HG03469 (cell line): ENCODE data around the gene OPRL1.

Experiments
- ATAC-seq: cut with Tn5 transposase; IDR thresholded peaks from one replicate; pipeline ENCODE4 v1.9.1; 2021; ENCODE audit warnings: mild to moderate bottlenecking, moderate library complexity, moderate number of reproducible peaks; ENCODE audit not compliant: unreplicated experiment

OPRL1 gene

GRCh38 chr20:64055893-64056638 is 23.8 kb upstream of the OPRL1 start:
- ATAC-seq: no peak

DNA sequence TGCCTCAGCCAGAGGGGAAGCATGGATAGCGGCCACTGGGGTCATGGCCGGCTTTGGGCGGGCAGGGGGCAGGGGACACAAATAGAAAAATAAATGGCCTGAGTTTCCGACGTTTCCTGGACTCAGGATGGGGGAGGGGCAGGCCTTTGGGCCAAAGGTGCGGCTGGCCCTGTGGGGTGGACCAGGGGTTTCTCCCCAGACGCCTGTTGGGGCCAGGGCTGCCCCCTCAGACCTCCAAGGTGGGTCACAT is 23.3 kb upstream of the OPRL1 start:
- no peak for ATAC-seq

- no peak for ATAC-seq
Observed at GRCh38 chr20:64056889-64057627, 22.8 kb upstream of the OPRL1 start.

DNA sequence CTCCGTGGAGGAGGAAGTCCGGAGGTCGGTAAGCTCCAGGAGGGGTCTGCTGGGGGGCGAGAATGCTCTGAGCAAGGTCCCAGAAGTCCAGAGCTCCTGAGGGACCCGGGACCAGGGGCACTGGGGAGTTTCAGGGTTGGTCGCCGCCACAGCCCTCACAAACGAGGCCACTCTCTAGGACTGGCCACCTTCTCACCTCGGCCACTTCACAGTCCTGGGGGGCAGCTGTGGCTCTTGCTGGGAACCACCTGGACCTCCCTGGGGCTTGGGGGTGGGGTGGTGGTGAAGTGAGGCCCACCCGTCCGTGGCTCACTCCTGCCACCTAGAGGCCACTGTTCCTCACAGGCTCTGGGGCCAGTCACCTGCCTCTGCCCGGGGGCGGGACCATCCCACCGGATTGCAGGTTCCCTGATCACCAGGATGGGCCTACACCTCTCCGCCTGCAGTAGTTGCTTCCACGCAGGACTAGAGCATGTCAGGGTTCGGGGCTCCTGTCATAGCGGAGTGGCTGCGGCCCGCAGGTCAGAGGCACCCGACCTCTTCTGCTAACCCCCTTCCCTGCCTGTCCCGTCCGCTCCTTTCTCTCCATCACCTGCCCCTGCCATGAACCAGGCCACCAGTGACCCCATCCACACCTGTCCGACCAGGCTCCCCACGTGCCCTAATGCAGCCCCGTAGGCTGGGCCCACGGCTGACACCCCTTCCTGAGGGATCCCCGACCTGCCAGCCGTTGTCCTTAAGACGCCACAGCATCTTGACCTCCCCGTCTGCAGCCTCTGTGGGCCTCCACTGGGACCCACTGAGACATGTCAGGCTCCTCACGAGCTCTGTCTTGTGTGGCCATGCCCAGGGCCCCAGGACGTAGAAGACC is 22.0 kb upstream of the OPRL1 start:
- no peak for ATAC-seq

GRCh38 chr20:64058536-64058935 is 21.3 kb upstream of the OPRL1 start:
- ATAC-seq: no peak

GRCh38 chr20:64062276-64062595 is 17.6 kb upstream of the OPRL1 start:
- no peak for ATAC-seq

- ATAC-seq: peak; percentile 38
Observed at GRCh38 chr20:64062596-64063388, 17.1 kb upstream of the OPRL1 start, which contains the start of gene TCEA2. TCEA2 (plus strand) TSS chr20:64063198; CDS start chr20:64063313, 115 bp downstream.

DNA sequence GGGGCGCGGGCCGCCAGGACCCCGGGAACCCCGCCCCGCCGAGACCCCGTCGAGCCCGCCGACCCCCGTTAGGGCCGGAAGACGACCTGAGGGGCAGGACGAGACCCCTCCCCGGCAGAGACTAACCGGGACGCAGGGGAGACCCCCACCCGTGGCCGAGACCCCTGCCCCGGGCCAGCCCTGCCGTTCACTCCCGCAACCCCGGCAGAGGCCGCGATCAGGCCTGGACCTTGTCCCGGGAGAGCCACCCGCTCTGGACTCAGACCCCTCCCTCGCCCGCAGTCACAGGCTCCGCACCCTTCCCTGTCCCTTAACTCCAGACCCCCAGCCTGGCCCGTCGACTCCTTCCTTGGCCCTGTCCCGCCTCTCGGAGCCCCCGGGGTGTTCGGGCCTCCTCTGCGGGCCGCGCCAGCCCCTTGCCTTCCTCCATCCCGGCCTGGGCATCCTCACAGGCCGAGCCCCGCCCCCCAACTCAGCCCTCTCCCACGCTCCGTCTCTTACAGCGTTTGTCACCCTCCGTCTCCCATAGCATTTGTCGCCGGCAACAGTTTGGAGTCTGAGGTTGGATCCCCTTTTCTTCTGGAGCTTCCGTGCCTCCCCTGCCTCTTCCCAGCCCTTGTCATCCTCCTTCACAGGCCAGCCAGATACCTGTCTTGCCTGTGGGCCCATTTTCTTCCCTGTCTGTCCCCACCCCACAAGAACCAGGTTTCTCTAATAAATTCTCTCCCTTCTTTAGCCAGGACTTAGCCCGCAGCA is 16.3 kb upstream of the OPRL1 start:
- ATAC-seq: no peak

DNA sequence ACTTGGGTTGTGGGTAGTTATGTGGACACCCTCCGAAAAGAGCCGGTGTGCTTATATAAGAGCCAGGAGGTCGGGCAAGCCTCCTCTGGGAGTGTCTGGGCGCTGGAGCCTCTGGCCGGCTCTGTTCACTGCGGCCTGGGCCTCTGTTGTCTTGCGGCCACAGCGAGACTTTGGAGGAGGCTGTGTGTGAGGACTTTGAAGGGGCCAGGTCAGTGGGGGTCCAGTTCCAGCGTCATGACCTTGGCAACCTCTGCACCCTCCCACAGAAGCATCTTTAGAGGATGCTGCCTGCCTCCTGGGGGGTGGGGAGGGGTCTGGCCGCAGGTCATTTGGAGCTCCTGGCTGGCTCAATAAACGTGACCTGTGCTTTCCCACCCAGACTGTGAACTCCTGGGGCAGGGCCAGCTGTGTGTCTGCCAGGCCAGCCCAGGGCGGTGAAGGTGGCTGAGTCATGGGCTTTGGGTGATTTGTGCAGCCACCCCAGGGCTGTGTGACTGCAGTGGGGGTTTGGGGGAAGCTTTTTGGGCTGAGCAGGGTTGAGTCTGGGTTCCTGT is 15.7 kb upstream of the OPRL1 start:
- ATAC-seq: no peak

GRCh38 chr20:64065062-64065973 is 14.6 kb upstream of the OPRL1 start:
- no peak for ATAC-seq

- ATAC-seq: no peak
Observed at GRCh38 chr20:64065974-64066343, 13.9 kb upstream of the OPRL1 start.

GRCh38 chr20:64067005-64067632 is 12.8 kb upstream of the OPRL1 start:
- ATAC-seq: no peak

- ATAC-seq: no peak
Observed at GRCh38 chr20:64067733-64068307, 12.1 kb upstream of the OPRL1 start.

DNA sequence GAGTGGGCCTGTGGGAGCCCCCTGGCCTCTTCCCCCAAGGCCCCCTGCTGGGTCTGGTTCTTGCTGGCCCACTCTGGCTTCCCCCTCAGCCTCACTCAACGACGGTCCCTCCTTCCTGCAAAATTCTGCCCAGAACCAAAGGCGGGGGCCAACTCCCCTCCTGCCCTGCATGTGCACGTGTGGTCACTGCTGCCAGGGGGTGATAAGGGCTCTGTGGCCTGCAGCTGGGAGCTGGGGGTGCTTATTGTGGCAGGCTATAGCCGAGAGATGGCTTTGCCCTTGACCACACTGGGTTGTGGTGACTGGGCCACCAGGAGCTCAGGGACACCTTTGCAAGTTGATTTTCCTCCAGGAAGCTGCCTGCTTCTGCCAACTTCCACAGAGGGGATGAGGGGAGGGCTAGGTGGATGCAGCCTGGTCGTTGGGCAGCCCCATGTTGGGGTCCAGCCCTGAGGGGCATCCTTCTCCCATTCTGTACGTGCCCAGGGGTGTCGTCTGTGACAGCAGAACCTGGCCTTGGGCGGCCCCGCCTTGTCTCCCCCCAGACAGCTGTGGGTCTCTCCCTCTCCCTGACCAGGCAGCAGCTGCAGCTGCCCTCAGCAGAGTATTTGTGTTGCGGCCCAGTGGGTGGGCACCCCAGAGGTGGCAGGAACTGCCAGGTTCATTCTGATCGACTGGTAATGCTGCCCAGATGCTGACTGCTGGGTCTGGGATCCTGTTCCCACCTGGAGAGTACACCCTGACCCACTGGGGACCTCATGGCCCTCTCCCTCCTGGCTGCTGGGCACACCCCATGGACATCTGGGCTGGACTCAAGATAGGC is 11.3 kb upstream of the OPRL1 start:
- ATAC-seq: no peak

DNA sequence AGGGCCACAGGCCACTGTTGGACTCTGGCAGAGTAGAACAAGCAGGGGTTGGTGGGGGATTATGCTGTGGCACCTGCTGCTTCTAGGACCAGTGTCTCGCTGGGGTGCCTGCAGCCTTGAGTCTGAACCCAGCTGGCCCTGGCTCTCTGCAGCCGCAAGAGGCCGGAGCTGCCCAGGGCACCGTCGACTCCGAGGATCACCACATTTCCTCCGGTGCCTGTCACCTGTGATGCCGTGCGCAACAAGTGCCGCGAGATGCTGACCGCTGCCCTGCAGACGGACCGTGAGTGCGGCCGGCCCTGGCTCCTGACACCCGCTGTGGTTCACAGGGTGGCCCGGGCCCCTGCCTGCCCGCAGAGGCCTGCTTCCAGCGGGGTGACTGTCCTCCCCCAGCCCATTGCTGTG is 10.7 kb upstream of the OPRL1 start:
- no peak for ATAC-seq

- no peak for ATAC-seq
Observed at GRCh38 chr20:64069614-64070243, 10.2 kb upstream of the OPRL1 start.
